Keratinocyte (primary cell): ENCODE data around the gene CKAP4. TPM values are rescaled to one million over a fixed set of nuclear protein-coding genes. Genes with fewer than 3 reads are reported as not detected.

Experiments
- DNase-seq: peaks from one replicate; pipeline ENCODE4 v3.0.0-alpha.2; 2011; ENCODE audit warnings: low read depth, missing footprints, low spot score
- FAIRE-seq: peaks from 2 replicates; lab custom pipeline; 2011; peaks lifted over from hg19 to GRCh38; lab: Jason Lieb, UNC
- H2AFZ ChIP-seq: 2 replicates; pipeline ENCODE4 v1.6.0; 2012; ENCODE audit warnings: low read length, control low read depth, inconsistent platforms; ENCODE audit not compliant: control insufficient read depth
- H3K27ac ChIP-seq: 2 replicates; pipeline ENCODE4 v1.5.1; 2011; ENCODE audit warnings: low read length; ENCODE audit not compliant: control insufficient read depth, insufficient read depth
- H3K27me3 ChIP-seq: 3 replicates; pipeline ENCODE4 v1.6.0; 2011; ENCODE audit warnings: low read length; ENCODE audit not compliant: control insufficient read depth, insufficient read depth; ENCODE audit errors: extremely low read depth
- H3K36me3 ChIP-seq, 2 experiments: 2 replicates in 1 of 2; 3 replicates in 1 of 2; pipeline ENCODE4 v1.5.1; 2011; ENCODE audit warnings: low read length in 2 of 2, mild to moderate bottlenecking in 1 of 2; ENCODE audit not compliant: control insufficient read depth in 2 of 2, insufficient read depth in 2 of 2; ENCODE audit errors: extremely low read depth in 1 of 2
- H3K4me1 ChIP-seq: 3 replicates; pipeline ENCODE4 v1.5.1; 2011; ENCODE audit warnings: low read length; ENCODE audit not compliant: control insufficient read depth, insufficient read depth; ENCODE audit errors: extremely low read depth
- H3K4me2 ChIP-seq: 3 replicates; pipeline ENCODE4 v1.6.0; 2011; ENCODE audit warnings: low read depth, low read length; ENCODE audit not compliant: control insufficient read depth, insufficient read depth; ENCODE audit errors: extremely low read depth
- H3K4me3 ChIP-seq, 3 experiments: fragments of 200-600 bp in 1 of 3; sonication (generic) in 1 of 3; 2 replicates in 2 of 3; 3 replicates in 1 of 3; pipeline ENCODE4 v1.5.1; 2011 to 2016; ENCODE audit warnings: low read length in 3 of 3, mild to moderate bottlenecking in 3 of 3, control low read depth in 2 of 3, inconsistent platforms in 1 of 3, low read depth in 1 of 3, mixed read lengths in 1 of 3, mixed run types in 1 of 3, moderate library complexity in 1 of 3; ENCODE audit not compliant: control insufficient read depth in 2 of 3, insufficient read depth in 2 of 3; ENCODE audit errors: extremely low read depth in 1 of 3
- H3K79me2 ChIP-seq: 2 replicates; pipeline ENCODE4 v1.6.0; 2012; ENCODE audit warnings: low read length; ENCODE audit not compliant: control insufficient read depth, insufficient read depth
- H3K9ac ChIP-seq: 3 replicates; pipeline ENCODE4 v1.6.0; 2011; ENCODE audit warnings: low read length; ENCODE audit not compliant: control insufficient read depth, insufficient read depth; ENCODE audit errors: extremely low read depth
- H3K9me1 ChIP-seq: 3 replicates; pipeline ENCODE4 v1.6.0; 2011; ENCODE audit warnings: low read length; ENCODE audit not compliant: control insufficient read depth, insufficient read depth; ENCODE audit errors: extremely low read depth
- H3K9me3 ChIP-seq: 2 replicates; pipeline ENCODE4 v1.5.1; 2012; ENCODE audit warnings: low read depth, low read length; ENCODE audit not compliant: control insufficient read depth
- H4K20me1 ChIP-seq: 3 replicates; pipeline ENCODE4 v1.6.0; 2011; ENCODE audit warnings: low read length; ENCODE audit not compliant: control insufficient read depth, insufficient read depth; ENCODE audit errors: extremely low read depth
- EZH2 ChIP-seq: IDR thresholded peaks from one replicate; pipeline ENCODE4 v1.6.1; 2012; ENCODE audit warnings: inconsistent platforms, mild to moderate bottlenecking, low read length, moderate library complexity
- dilution Hi-C: fragments of 300-500 bp; cut with MboI; formaldehyde crosslinking; loops from one replicate; pipeline ENCODE4 v1.7.0; 2020; ENCODE audit warnings: low sequenced_read_pairs; ENCODE audit not compliant: extremely low pct_ligation_motif_present
- polyA plus RNA-seq, 5 experiments: library from polyadenylated mRNA; depleted of rRNA in 3 of 5; stranded (reverse) in 3 of 5; stranded (forward) in 1 of 5; unstranded in 1 of 5; fragments of >200 nt; gene quantifications; 1 replicate in 1 of 5; 2 replicates in 3 of 5; 3 replicates in 1 of 5; pipeline versions ENCODE4 v1.2.1 to v1.2.3, GENCODE V29; 2011 to 2012; ENCODE audit warnings: missing spikeins in 2 of 5, low read depth in 1 of 5, low replicate concordance in 1 of 5
- TF ChIP-seq, protein P1 (sequence below), 3 experiments: IDR thresholded peaks in 1 of 3; conservative IDR thresholded peaks in 1 of 3; optimal IDR thresholded peaks in 1 of 3; 2 replicates in 2 of 3; 3 replicates in 1 of 3; pipeline versions ENCODE3 to v1.5.1; 2011; ENCODE audit warnings: low read length in 3 of 3, mild to moderate bottlenecking in 3 of 3, moderate library complexity in 2 of 3, control low read depth in 1 of 3, inconsistent platforms in 1 of 3; ENCODE audit not compliant: insufficient read depth in 2 of 3; ENCODE audit errors: extremely low read depth in 1 of 3

The CKAP4 gene
- polyA plus RNA-seq, 1 donor (not counting 4 experiments of a cell fraction or from before 2014, with no cell fraction given), result 84.5 TPM

DNA sequence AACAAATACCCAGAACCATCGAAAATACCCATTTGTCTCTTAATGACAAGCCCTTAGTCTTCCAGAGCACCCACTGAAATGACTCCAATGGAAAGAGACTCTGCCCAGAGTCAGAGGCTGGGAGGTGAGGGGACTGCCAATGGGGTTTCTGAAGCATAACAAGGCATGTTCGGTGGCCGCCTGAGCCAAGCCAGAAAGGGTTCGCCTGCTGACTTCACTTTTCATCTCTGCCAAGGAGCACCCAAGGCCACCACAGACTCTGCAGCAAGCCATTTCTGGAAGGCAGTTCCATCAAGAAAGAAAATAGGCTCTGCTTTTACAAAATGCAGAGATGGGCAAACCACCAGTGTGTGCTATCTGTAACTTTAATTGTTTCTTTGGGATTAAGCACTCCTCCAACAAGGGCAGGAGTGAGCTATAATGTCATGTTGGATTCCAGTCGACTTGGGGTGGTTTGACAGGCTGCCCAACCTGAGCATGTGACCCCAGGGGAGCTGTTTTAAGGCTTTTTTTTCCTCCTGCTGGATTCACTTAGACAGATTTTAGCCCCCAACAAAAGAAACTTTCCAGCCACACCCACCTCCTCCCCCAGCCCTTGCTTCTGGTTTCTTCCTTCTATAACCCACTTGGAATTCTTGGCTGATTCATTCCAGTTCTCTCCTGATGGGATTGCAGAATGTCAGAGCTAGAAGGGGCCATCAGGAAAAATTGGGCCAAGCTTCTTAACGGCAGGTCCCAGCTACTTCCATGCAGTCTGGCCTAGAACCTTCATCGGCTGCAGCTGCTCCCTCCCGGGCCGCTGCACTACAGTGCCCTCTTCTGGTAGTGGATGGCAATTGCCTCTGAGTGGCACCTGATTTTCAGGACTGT lies 24.1 kb downstream of the CKAP4 start:
- Histone ChIP-seq H2AFZ (peak overlapping the region; percentile 3), H3K27ac (no peak overlapping the region), H3K9me3 (no peaks in the 10 kb centered on the region), H3K4me1 (peaks cover 12% of the 10 kb centered on the region), H3K36me3 (no peaks in the 10 kb centered on the region), H3K27me3 (no peaks in the 10 kb centered on the region), H3K4me3 (no peak overlapping the region), H3K79me2 (no peaks in the 10 kb centered on the region), H3K9ac (no peak overlapping the region), H3K9me1 (no peaks in the 10 kb centered on the region), H3K4me2 (no peak overlapping the region), H4K20me1 (no peaks in the 10 kb centered on the region)
- dilution Hi-C loops, result no loop called here
- FAIRE-seq (peak; percentile 73), DNase-seq (no peak)
- TF ChIP-seq, protein P1, sequence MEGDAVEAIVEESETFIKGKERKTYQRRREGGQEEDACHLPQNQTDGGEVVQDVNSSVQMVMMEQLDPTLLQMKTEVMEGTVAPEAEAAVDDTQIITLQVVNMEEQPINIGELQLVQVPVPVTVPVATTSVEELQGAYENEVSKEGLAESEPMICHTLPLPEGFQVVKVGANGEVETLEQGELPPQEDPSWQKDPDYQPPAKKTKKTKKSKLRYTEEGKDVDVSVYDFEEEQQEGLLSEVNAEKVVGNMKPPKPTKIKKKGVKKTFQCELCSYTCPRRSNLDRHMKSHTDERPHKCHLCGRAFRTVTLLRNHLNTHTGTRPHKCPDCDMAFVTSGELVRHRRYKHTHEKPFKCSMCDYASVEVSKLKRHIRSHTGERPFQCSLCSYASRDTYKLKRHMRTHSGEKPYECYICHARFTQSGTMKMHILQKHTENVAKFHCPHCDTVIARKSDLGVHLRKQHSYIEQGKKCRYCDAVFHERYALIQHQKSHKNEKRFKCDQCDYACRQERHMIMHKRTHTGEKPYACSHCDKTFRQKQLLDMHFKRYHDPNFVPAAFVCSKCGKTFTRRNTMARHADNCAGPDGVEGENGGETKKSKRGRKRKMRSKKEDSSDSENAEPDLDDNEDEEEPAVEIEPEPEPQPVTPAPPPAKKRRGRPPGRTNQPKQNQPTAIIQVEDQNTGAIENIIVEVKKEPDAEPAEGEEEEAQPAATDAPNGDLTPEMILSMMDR (optimal IDR thresholded peaks at IDR 0.05 in 1 of 3, IDR thresholded peaks at IDR 0.05 in 1 of 3, conservative IDR thresholded peaks at IDR 0.05 in 1 of 3; ENCODE audit: extremely low read depth in 1 of 3, insufficient read depth in 2 of 3, low read length in 3 of 3), result peak; percentile 96 to 98 (median 96)
- no peak for TF ChIP-seq EZH2

DNA sequence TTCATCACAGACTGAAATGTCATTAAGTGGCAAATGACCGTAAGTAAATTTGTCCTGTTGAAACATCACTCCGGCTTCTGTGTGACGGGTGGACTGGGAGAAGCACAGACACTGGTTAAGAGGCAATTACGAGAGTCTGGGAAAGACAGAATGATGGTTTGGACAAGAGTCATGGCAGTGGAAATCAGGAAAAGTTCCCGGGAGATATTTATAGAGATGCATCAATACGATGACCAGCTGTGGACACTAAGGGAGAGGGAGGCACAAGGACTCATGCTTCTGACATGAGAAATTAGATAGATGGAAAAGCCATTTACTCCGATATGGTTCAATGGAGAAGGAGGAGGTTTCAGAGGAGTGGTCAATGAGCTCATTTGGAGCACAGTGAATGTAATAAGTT lies 27.3 kb downstream of the CKAP4 start:
- no peak overlapping the region for H3K27ac ChIP-seq
- no peak overlapping the region for H3K4me3 ChIP-seq
- H4K20me1 ChIP-seq, result no peaks in the 10 kb centered on the region
- dilution Hi-C loops, result no loop called here
- no peak overlapping the region for H2AFZ ChIP-seq
- H3K9me1 ChIP-seq, result no peaks in the 10 kb centered on the region
- no peaks in the 10 kb centered on the region for H3K79me2 ChIP-seq
- TF ChIP-seq, protein P1 (optimal IDR thresholded peaks at IDR 0.05 in 1 of 3, IDR thresholded peaks at IDR 0.05 in 1 of 3, conservative IDR thresholded peaks at IDR 0.05 in 1 of 3; ENCODE audit: extremely low read depth in 1 of 3, insufficient read depth in 2 of 3, low read length in 3 of 3), result no peak
- TF ChIP-seq EZH2, result no peak
- H3K9ac ChIP-seq, result no peak overlapping the region
- FAIRE-seq, result no peak
- no peak for DNase-seq
- H3K9me3 ChIP-seq, result peaks cover 6% of the 10 kb centered on the region
- H3K4me1 ChIP-seq, result no peaks in the 10 kb centered on the region
- no peaks in the 10 kb centered on the region for H3K36me3 ChIP-seq
- H3K27me3 ChIP-seq, result no peaks in the 10 kb centered on the region
- H3K4me2 ChIP-seq, result no peak overlapping the region
